Esophagus muscularis mucosa (tissue), 4 donors: ENCODE results near the gene MRGPRX2. TPM values are rescaled to one million over a fixed set of nuclear protein-coding genes. Genes with fewer than 3 reads are reported as not detected.

Source experiments
- DNase-seq: peaks from one replicate; pipeline ENCODE4 v3.0.0-alpha.2; 2017; ENCODE audit errors: extremely low spot score
- H3K27ac ChIP-seq, 4 donors: fragments of 200-600 bp; sonication (generic); replicated peaks in 1 of 4; 1 replicate in 3 of 4; 2 replicates in 1 of 4; pipeline ENCODE4 v1.5.1; 2016 to 2019; ENCODE audit warnings: mild to moderate bottlenecking in 1 of 4
- H3K27me3 ChIP-seq, 4 donors: fragments of 200-600 bp; sonication (generic); one replicate each; pipeline versions ENCODE4 v1.5.1 to v1.6.0; 2016 to 2019
- H3K36me3 ChIP-seq, 4 donors: fragments of 200-600 bp; sonication (generic); one replicate each; pipeline ENCODE4 v1.5.1; 2016 to 2019
- H3K4me1 ChIP-seq, 4 donors: fragments of 200-600 bp; sonication (generic); one replicate each; pipeline ENCODE4 v1.5.1; 2016 to 2019
- H3K4me3 ChIP-seq, 4 donors: fragments of 200-600 bp; sonication (generic); 1 replicate in 2 of 4; 2 replicates in 2 of 4; pipeline ENCODE4 v1.5.1; 2016 to 2019; ENCODE audit warnings: mild to moderate bottlenecking in 4 of 4, moderate library complexity in 1 of 4
- H3K9me3 ChIP-seq, 4 donors: fragments of 200-600 bp; sonication (generic); 1 replicate in 3 of 4; 2 replicates in 1 of 4; pipeline ENCODE4 v1.5.1; 2016 to 2019
- CTCF ChIP-seq, 3 experiments: fragments of 200-600 bp in 2 of 3; fragments of 450-650 bp in 1 of 3; sonication (generic) in 2 of 3; IDR thresholded peaks; one replicate each; pipeline ENCODE4 v1.5.1; 2017 to 2019; ENCODE audit warnings: antibody characterized with exemption in 3 of 3, mild to moderate bottlenecking in 2 of 3, moderate library complexity in 1 of 3
- EP300 ChIP-seq: sonication (generic); formaldehyde crosslinking; IDR thresholded peaks from one replicate; pipeline ENCODE4 v1.6.1; 2017; ENCODE audit warnings: antibody characterized with exemption
- POLR2A ChIP-seq: fragments of 450-650 bp; IDR thresholded peaks from one replicate; pipeline ENCODE4 v1.6.1; 2017; ENCODE audit warnings: antibody characterized with exemption, moderate library complexity, mild to moderate bottlenecking, low read depth
- POLR2AphosphoS5 ChIP-seq, 2 donors: sonication (generic); formaldehyde crosslinking; IDR thresholded peaks; one replicate each; pipeline ENCODE4 v1.6.1; 2017; ENCODE audit warnings: antibody characterized with exemption in 2 of 2
- WGBS: methylation state at CpG from one replicate; pipeline ENCODE4 v1.1.5; 2018; 5-methylcytosine and 5-hydroxymethylcytosine counted together
- intact Hi-C: fragments of 100-400 bp; cut with DNase I; formaldehyde crosslinking; loops from one replicate; pipeline ENCODE4 v1.15.1; 2023
- total RNA-seq, 4 donors: library from RNA; depleted of rRNA; stranded (reverse); fragments of >200 nt; gene quantifications; one replicate each; pipeline versions ENCODE4 v1.1.0 to v1.2.1, GENCODE V29; 2016

Gene MRGPRX2
- total RNA-seq, 4 donors from 2014 or later: 0.23 to 0.83 (median 0.83) TPM; not detected in 1

- H3K4me3 ChIP-seq: no peak overlapping the region
- H3K4me1 ChIP-seq: no peaks in the 10 kb centered on the region
- H3K27me3 ChIP-seq: no peaks in the 10 kb centered on the region
- H3K27ac ChIP-seq: no peak overlapping the region
- no peaks in the 10 kb centered on the region for H3K36me3 ChIP-seq
- 75% methylated on average over 1 of the region's 1 CpG for WGBS
- DNase-seq: no peak
- no peak for TF ChIP-seq CTCF (IDR thresholded peaks at IDR 0.05)
- TF ChIP-seq POLR2AphosphoS5 (IDR thresholded peaks at IDR 0.05): no peak
- no peak for TF ChIP-seq EP300
- no peak for TF ChIP-seq POLR2A
- H3K9me3 ChIP-seq: peaks cover 0 to 26% (median 17%) of the 10 kb centered on the region in 4 donors
- intact Hi-C loops: no loop called here
These were observed 21.1 kb downstream of the MRGPRX2 start for GRCh38 chr11:19039409-19039808.

- Histone ChIP-seq H3K4me3 (no peak overlapping the region), H3K36me3 (no peaks in the 10 kb centered on the region), H3K27me3 (peaks cover 0 to 4% (median 0%) of the 10 kb centered on the region in 4 donors), H3K27ac (no peak overlapping the region), H3K4me1 (no peaks in the 10 kb centered on the region), H3K9me3 (peaks cover 0 to 3% (median 1%) of the 10 kb centered on the region in 4 donors)
- no peak for TF ChIP-seq POLR2AphosphoS5 (IDR thresholded peaks at IDR 0.05)
- no peak for TF ChIP-seq CTCF (IDR thresholded peaks at IDR 0.05)
- TF ChIP-seq EP300: no peak
- TF ChIP-seq POLR2A: no peak
- 74% methylated on average over 2 of the region's 2 CpGs for WGBS
- DNase-seq: no peak
- intact Hi-C loops: no loop called here
These were observed 27.5 kb downstream of the MRGPRX2 start for GRCh38 chr11:19032990-19033389.

DNA sequence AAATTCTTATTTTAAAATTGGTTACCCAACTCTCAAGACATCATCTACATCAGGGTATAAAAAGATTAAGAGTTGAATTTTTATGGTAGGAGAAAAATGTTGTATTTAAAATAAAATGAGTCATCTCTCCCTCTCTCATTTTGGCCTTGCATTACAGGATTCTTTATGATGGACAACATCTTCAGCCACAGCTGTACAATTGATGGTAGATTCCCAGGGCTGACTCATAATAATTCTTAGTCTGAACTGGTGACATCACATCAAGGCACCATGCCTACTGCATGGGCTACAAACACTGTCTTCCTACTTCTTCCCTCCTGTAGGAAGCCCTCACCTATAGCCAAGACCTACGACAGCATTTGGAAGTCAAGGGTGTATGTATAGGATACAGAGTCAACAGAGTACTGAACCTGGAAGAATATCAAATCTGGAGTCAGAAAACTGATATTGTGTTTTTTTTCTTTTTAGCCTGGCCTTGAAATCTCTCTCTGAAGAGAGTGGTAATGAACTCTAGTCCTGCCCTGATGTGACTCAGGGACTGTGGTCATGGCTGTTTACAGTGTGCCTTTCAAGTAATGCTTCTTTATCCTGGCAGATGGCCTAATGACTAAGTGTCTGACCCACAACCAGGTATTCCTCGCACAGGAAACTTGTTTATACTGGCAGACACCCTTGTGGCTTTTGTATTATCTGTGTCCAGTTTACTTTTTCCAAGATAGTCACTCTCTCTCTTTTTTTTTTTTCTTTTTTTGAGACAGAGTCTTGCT, 32.5 kb downstream of the MRGPRX2 start:
- no peak overlapping the region for H3K27ac ChIP-seq
- no peak overlapping the region for H3K4me3 ChIP-seq
- no peak for DNase-seq
- no peaks in the 10 kb centered on the region for H3K4me1 ChIP-seq
- H3K27me3 ChIP-seq: peaks cover 0 to 4% (median 0%) of the 10 kb centered on the region in 4 donors
- intact Hi-C loops: no loop called here
- H3K9me3 ChIP-seq: no peaks in the 10 kb centered on the region
- TF ChIP-seq EP300 (no peak), POLR2AphosphoS5 (IDR thresholded peaks at IDR 0.05) (no peak), POLR2A (no peak), CTCF (IDR thresholded peaks at IDR 0.05) (no peak)
- H3K36me3 ChIP-seq: no peaks in the 10 kb centered on the region
- WGBS: 70% methylated on average over 2 of the region's 2 CpGs

DNA sequence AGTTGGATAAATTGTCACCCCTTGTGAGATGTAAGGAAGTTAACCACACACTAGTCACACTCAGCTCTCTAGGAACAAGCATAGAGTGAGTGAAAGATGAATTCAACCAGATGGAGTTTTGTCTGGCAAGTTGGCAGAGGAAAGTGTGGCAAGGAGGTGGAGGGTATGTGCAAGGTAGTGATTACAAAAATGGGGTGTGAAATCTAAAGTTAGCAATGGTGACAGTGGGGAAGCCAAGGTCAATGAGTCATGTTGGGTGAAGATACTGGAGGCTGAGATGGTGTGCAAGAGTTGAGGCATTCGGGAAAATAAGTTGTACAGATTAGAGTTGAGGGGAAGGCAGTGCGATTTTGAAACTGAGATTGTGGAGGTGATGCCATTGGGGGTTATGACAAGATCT, 33.7 kb downstream of the MRGPRX2 start:
- Histone ChIP-seq H3K27ac (no peak overlapping the region), H3K4me3 (no peak overlapping the region), H3K27me3 (peaks cover 0 to 4% (median 0%) of the 10 kb centered on the region in 4 donors), H3K4me1 (no peaks in the 10 kb centered on the region), H3K9me3 (no peaks in the 10 kb centered on the region), H3K36me3 (no peaks in the 10 kb centered on the region)
- intact Hi-C loops: no loop called here
- no peak for DNase-seq
- WGBS: 87% methylated on average over 2 of the region's 2 CpGs
- TF ChIP-seq POLR2A: no peak

- Histone ChIP-seq H3K27ac (no peak overlapping the region), H3K9me3 (no peaks in the 10 kb centered on the region), H3K36me3 (no peaks in the 10 kb centered on the region), H3K27me3 (peaks cover 0 to 7% (median 0%) of the 10 kb centered on the region in 4 donors), H3K4me1 (no peaks in the 10 kb centered on the region), H3K4me3 (no peak overlapping the region)
- no peak for DNase-seq
- WGBS: 20% methylated on average over 5 of the region's 5 CpGs
- intact Hi-C loops: no loop called here
- TF ChIP-seq POLR2AphosphoS5 (IDR thresholded peaks at IDR 0.05): no peak
These were observed 34.8 kb downstream of the MRGPRX2 start for GRCh38 chr11:19025481-19026406.
